ENCODE measurements around the gene HIVEP3.

Gene HIVEP3

DNA sequence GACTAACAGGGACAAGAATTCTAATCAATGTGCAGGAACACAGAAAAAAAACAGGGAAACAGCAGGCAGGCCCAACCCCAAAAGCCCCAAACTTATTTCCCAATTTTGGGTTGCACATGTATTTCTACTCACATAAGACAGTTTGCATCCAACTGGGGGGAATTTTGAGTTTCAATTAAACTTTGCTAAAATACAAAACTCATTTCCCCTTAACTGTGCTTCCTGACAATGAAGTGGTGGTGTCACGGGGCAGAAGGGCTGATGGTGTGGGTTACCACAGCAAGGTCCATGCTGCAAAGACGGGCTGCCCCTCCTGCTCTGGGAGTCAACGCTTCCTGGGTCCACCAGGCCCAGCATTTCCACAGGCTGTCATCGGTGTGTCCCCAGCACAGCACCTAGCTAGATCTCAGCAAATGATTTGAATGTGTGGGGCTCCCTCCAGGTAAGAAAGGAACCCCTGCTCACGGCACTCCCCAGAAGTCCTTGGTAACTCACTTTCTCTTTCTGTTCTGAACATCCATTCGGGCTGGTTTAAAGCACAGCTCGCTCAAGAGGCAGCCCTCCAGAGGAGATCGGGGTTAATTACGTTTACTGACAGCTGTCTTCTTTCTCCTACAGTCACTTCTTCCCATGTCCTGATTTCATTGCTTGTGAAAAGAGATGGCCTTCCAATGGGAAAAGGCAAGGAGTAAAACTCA lies 27.4 kb downstream of the HIVEP3 start:
- no peak for FAIRE-seq

DNA sequence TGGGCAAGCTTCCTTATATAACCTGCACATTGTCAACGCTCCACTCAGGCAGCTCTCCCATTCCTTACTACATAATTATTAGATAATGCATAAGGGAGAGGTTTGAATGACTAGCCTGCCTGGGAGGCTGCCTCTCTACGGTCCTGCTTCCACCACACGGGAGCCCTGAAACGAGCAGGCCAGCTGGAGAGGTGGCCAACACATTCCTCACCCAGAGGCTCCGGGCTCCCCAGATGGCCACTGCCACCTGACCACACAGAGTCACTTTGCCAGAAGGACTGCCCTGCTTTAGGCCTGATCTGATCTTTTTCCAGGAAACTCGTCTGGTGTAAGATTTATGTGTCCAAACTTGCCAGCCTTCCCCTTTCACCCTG lies 27.9 kb downstream of the HIVEP3 start:
- FAIRE-seq: no peak

- FAIRE-seq: no peak
These were observed 29.0 kb downstream of the HIVEP3 start for GRCh38 chr1:41889506-41890414.

DNA sequence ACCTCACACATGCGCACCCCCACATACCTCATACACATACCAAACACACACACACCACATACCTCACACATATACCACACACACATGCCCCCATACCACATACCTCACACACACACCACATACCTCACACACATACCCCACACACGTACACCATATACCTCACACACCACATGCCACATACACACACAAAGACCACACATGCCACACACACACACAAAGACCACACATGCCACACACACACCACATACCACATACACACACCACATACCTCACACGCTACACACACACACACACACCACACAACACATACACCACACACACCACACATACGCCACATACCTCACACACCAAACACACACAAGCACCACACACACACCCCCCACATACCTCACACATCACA lies 30.0 kb downstream of the HIVEP3 start:
- no peak for FAIRE-seq

- FAIRE-seq: no peak
These were observed 31.4 kb downstream of the HIVEP3 start for GRCh38 chr1:41887365-41887764.

DNA sequence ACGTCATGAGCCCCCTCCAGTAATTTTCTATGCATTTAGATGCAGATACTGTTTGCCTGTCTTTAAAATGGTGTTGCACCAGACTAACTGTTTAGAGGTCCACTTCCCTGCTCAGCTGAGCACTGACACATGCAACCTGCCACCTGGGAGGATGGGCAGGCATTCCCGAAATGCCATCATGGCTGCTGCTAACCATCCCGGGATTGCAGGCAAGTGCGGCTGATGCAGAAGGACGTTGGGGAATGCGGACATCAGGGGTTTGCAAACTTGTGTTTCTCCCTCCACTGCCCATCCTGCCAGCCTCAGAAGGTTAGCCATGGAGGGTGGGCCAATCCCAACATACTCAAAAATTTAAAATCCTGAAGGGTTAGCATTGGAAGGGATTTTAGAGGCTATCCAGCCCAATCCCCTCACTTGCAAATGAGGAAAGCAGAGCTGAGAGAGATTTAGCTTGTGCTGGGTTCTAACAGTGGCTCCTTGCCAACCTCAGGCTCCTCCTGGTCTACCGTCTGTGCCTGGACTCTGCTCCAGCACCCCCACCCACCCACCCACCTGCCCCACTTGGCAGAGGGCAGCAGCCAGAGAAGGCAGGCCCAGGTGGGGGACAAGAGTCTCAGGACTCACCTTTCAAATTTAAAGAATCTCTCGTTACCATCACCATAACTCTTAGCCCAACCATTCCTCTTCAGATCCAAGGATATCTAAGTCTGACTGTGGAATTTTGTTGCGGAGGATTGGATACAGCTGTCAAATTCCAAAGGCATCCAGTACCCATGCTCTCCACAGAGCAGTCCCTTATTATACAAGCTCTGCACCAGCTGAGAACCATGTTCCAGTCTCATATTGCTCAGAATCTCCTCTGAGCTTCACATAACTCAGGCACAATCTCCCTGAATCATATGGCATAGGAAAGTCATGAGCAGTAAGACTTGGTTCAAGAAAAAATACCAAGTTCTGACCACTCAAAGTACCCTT lies 34.2 kb downstream of the HIVEP3 start:
- FAIRE-seq: no peak

DNA sequence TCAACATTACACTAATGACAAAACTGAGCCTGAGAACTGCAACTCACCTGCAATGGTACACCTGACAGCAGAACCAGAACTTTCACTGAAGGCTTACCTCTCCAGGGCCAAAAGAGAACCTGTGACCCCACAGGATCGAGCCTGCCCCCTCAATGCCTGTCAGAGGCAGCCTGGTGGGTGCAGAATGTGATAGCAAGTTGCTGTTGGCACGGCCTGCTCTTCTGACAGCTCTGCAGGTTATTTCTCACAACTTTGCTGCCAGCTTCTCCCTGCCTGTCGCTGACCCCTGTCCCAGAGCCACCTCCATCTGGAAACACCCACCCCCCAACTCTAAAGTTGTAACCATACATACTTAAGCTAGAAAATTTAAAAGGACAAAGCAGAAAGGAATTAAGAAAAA lies 35.2 kb downstream of the HIVEP3 start:
- FAIRE-seq: no peak

DNA sequence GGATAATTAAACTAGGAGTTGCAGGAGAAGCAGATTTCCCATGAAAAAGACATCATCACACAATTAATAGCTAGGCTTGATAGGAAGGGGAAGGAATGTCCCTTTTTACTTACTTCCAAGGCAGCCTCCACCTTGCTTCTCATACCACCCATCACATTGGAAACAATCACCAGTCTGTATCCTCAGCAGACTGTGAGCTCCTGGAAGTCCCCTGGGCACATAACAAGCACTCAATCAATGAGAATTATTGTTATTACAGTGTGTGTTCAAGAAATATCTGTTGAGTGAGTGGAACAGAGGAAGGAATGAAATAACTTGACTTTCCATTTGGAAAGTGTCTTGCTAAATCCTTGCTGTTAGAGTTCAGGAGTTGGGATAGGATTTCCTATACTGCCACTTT lies 36.2 kb downstream of the HIVEP3 start:
- FAIRE-seq: no peak

- FAIRE-seq: no peak
These were observed 36.6 kb downstream of the HIVEP3 start for GRCh38 chr1:41882068-41882477.

DNA sequence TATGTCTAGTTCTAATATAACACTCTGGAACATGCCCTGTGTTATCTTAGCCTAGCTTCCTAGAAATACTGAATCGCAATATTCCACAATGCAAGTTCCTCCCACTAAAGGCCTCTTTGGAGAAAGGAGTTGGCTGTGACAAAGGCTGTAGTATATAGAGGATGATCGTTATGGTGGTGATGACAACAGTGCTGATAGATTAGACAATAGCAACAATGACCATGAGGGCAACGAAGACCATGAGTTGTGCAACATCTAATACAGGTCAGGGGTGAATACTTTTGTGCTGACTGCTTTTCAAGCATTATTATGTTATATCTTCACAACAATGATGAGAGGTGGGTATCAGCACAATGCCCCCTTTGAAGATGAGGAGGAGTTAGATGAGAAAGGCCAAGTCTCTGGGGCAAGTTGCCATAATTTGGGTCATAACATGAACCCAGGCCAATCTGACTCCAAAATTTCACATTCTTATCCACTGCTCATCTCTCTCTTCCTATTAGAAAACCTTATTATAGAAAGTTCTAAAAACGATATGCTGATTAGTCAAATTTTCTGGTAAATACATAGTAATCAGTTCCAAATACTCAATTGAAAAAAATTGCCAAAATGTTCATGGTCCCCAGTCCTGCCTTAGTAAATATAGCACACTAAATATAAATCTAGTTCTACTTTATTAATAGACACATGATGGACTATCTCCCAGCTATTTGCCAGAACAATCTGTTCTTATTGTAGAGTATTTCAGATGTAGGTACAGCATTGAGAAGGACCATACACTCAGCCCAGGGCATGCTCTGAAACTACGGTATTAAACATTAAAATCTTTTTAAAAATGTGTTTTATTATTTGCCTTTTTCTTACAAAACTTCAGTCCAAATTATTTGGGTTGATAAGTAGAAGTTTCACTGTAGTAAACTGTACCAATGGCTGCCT lies 37.5 kb downstream of the HIVEP3 start:
- FAIRE-seq: no peak

DNA sequence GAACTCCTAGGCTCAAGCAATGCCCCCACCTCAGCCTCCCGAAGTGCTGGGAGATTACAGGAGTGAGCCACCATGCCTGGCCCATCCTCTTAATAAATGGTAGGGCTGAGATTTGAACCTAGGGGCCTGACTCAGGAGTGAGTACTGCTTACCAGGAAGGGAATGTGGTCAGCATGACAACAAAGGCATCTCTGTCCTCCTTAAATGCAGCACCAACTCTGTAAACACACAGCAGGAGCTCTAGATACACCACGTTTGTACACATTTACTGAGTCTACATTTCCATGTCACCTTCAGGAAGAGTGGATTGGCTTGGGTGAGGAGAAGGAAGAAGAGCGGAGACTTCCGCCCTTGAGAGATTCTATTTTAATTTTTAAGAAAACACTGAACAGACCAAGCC lies 38.5 kb downstream of the HIVEP3 start:
- FAIRE-seq: no peak

GRCh38 chr1:41879617-41880016 lies 39.1 kb downstream of the HIVEP3 start:
- FAIRE-seq: no peak

DNA sequence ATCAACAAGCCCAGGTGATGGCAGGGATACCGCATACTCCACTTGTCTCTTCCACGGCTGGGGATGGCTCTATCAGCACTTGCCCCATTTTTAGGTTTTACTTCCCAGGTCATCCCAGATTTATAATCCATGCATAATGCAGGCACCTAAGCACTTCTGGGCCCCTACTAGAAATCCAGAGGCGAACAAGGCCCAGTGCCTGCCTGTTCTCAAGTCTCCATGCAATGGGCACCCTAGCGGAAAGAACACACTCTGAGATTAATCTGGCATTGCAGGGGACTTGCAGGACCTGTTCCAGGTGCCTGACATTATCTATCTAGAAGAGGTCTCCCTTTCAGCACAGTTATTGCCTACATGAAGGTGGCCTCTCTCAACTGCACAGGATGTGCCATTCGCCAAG lies 39.8 kb downstream of the HIVEP3 start:
- FAIRE-seq: no peak

- FAIRE-seq: no peak
These were observed 40.2 kb downstream of the HIVEP3 start for GRCh38 chr1:41878495-41878894.

DNA sequence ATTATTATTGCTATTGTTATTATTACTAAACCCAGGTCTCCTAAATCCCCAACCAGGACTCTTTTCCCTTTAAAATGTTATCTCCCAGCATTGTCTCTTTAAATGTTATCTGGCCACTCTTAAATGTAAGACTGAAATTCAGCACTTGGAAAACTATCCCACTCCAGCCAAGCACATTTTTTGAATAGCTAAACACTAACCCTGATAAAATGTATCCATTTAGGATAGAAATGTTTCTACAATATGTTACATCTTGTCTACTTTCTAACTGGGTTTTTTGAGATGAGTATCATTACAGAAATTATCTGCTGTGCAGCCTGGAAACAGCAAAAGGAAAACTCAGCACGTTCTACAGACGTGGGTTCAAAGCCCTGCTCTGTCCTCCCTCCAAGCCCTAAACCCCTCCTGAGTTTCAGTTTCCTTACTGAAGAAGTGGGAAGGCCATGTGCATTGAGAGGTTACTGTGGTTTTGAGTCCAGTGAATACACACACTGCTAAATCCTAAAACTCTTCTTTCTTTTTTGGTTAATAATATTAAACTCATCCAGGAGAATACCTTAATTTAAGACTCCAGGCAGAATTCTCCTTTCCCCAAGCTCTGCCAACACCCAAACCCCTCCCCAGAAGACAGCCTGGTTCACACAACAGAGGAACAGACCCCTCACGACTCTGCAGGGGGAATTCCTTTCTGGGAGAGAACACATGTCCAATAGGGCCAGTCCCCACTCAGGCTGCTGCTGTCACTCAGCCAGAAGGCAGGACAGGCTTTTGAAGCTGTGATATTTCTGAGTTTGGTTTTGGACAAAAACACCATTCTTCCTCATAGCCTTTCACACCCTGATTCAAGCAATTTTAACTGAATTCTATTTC lies 41.9 kb downstream of the HIVEP3 start:
- no peak for FAIRE-seq

DNA sequence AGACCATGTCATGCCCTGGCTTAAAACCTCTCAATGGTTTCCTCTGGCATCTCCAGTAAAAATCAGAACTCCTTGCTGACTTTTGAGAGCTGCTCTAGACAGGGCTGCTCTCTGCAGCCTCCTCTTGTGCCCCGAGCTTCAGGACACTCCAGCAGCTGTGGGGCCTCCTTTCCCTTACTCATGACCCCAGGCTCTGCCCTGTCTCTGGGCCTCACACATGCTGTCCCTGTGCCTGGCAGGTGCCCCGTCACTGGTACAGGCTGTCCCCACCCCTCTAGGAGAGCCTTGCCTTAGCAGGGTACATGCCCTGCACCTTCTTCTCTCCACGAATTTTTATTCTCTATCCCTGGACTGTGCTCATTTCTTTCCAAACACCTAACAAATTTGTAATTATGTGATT lies 43.2 kb downstream of the HIVEP3 start:
- no peak for FAIRE-seq

DNA sequence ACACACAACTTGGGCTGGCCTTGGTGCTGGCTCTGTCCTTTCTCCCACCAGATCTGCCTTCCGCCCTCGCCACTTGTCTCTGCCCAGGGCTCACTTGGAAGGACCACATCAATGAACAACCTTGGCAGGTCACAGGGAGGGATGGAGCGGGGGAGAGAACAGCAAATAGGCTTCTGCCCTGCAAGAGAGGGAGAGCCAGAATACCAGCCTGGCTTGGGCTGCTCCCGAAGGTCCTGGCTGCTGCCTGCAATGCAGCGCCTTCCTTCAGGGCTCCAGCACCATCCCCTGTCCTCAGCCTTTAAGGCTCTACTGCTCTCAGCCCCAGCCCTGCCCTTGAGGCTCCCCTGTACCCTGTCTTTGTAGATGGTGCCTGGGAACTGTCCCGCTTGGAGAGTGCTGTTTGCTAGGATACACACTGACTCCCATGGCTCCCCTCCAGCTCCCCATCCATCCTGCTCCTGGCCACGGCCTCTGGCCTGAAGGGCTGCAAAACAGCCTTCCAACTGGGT lies 43.8 kb downstream of the HIVEP3 start:
- FAIRE-seq: no peak

DNA sequence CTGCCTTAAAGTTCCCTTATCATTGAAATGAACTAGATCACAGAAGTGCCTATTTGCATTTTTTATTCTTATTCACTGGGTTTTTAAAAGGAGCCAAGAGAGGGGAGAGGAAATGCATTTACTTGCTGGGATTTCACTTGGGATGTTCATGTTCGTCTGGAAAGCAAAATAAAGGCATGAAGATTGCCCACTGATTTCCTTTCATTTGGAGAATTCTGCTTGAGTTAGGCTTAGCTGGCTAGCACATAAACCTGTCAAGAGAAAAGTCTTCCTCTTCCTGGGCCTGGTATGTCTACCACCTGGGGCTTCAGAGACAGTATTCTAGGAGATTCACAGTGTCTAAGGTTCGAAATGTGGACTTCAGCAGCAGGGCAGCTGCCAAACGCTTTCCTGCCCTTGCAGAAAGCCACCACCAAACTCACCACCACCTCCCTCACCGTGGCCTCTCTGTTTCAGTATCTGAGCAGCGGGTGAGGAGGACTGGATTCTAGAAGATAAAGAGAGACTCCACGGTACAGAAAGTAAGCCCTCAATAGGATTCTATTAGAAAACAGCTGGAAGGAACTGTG lies 44.5 kb downstream of the HIVEP3 start:
- FAIRE-seq: no peak

- FAIRE-seq: no peak
These were observed 46.6 kb downstream of the HIVEP3 start for GRCh38 chr1:41872074-41872473.

DNA sequence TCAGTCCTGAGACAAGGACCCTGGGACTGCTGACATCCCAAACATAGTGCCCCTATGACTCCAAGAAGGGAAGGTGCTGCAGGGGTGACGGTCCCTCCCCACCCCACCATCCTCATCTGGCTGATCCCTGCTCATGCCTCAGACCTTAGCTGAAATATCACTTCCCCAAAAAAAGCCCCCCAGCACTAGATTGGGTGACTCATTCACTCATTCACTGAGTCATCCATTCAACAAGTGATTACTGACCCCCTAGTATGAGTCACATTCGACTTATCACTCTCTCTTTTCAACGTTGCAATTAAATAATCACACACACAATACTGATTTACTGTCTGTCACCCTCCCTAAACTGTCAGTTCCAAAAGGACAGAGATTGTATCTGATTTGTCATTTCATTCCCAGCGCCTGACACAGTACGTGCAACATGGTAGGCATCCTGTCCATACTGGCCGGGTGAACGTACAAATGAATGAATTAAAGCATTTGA lies 48.6 kb downstream of the HIVEP3 start:
- FAIRE-seq: no peak
